Measurements from ENCODE around the gene PHACTR1.

- no peak for TF ChIP-seq EZH2 (IDR thresholded peaks at IDR 0.05; ENCODE audit: low read length, missing control alignments)
- TF ChIP-seq, protein P1, sequence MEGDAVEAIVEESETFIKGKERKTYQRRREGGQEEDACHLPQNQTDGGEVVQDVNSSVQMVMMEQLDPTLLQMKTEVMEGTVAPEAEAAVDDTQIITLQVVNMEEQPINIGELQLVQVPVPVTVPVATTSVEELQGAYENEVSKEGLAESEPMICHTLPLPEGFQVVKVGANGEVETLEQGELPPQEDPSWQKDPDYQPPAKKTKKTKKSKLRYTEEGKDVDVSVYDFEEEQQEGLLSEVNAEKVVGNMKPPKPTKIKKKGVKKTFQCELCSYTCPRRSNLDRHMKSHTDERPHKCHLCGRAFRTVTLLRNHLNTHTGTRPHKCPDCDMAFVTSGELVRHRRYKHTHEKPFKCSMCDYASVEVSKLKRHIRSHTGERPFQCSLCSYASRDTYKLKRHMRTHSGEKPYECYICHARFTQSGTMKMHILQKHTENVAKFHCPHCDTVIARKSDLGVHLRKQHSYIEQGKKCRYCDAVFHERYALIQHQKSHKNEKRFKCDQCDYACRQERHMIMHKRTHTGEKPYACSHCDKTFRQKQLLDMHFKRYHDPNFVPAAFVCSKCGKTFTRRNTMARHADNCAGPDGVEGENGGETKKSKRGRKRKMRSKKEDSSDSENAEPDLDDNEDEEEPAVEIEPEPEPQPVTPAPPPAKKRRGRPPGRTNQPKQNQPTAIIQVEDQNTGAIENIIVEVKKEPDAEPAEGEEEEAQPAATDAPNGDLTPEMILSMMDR (conservative IDR thresholded peaks at IDR 0.05 in 1 of 2, IDR thresholded peaks at IDR 0.05 in 1 of 2; ENCODE audit: low read depth in 1 of 2, low read length in 2 of 2) = no peak
Measured at GRCh38 chr6:13292774-13293173, 576.2 kb downstream of the PHACTR1 start.

Measured in fibroblast of lung (primary cell).